Endodermal cell (in vitro differentiated cells): ENCODE data around the gene PARP8. TPM values are rescaled to one million over a fixed set of nuclear protein-coding genes. Genes with fewer than 3 reads are reported as not detected.

Experiments
- DNase-seq: peaks from one replicate; pipeline ENCODE4 v3.0.0-alpha.2; 2017
- H3K27ac ChIP-seq: 2 replicates; pipeline ENCODE4 v1.5.1; 2013; ENCODE audit warnings: mild to moderate bottlenecking, low read depth, low read length, moderate library complexity
- H3K27me3 ChIP-seq: 2 replicates; pipeline ENCODE4 v1.6.1; 2013; ENCODE audit warnings: mild to moderate bottlenecking, low read length, moderate library complexity; ENCODE audit not compliant: insufficient read depth, control insufficient read depth, poor library complexity, severe bottlenecking
- H3K36me3 ChIP-seq: 2 replicates; pipeline ENCODE4 v1.7.0; 2013; ENCODE audit warnings: mild to moderate bottlenecking, low read length, moderate library complexity; ENCODE audit not compliant: control insufficient read depth, insufficient read depth
- H3K4me1 ChIP-seq: one replicate; pipeline ENCODE4 v1.7.0; 2013; ENCODE audit warnings: low read length; ENCODE audit not compliant: control insufficient read depth, insufficient read depth
- H3K4me3 ChIP-seq: 2 replicates; pipeline ENCODE4 v1.5.1; 2013; ENCODE audit warnings: mild to moderate bottlenecking, low read length, moderate library complexity
- H3K9ac ChIP-seq: 2 replicates; pipeline ENCODE4 v1.6.1; 2013; ENCODE audit warnings: mild to moderate bottlenecking, low read length, moderate library complexity; ENCODE audit not compliant: poor library complexity, severe bottlenecking; ENCODE audit errors: extremely low read depth
- H3K9me3 ChIP-seq: 2 replicates; pipeline ENCODE4 v1.6.1; 2013; ENCODE audit warnings: mild to moderate bottlenecking, low read length, moderate library complexity; ENCODE audit not compliant: control insufficient read depth
- H3K27ac Mint-ChIP-seq: 2 replicates; pipeline ENCODE4 v1.8.0; 2020; ENCODE audit warnings: mixed read lengths
- H3K27me3 Mint-ChIP-seq: 2 replicates; pipeline ENCODE4 v1.8.0; 2021; ENCODE audit warnings: mild to moderate bottlenecking, mixed read lengths; ENCODE audit not compliant: insufficient read depth
- H3K36me3 Mint-ChIP-seq: 2 replicates; pipeline ENCODE4 v1.8.0; 2020; ENCODE audit warnings: low read depth, mixed read lengths
- H3K4me1 Mint-ChIP-seq: 2 replicates; pipeline ENCODE4 v1.8.0; 2020; ENCODE audit warnings: mixed read lengths
- H3K4me3 Mint-ChIP-seq: 2 replicates; pipeline ENCODE4 v1.8.0; 2020; ENCODE audit warnings: mild to moderate bottlenecking, moderate library complexity, mixed read lengths
- H3K9me3 Mint-ChIP-seq: 2 replicates; pipeline ENCODE4 v1.8.0; 2020; ENCODE audit warnings: mild to moderate bottlenecking, mixed read lengths
- CTCF ChIP-seq: fragments of 200-600 bp; sonication (generic); conservative IDR thresholded peaks from 2 replicates; pipeline ENCODE4 v1.5.0; 2021; ENCODE audit warnings: antibody characterized with exemption, mild to moderate bottlenecking
- WGBS, 2 experiments: methylation state at CpG; one replicate each; pipeline versions ENCODE4 v1.1.5 to v1.1.7; 2013; ENCODE audit warnings: missing lambda C conversion rate in 2 of 2, mixed read lengths in 1 of 2; ENCODE audit not compliant: insufficient coverage in 1 of 2, insufficient read length in 1 of 2; 5-methylcytosine and 5-hydroxymethylcytosine counted together
- total RNA-seq, 2 donors: library from RNA; stranded (reverse); fragmentation: NEBNext Ultra II Directional in 1 of 2; extraction: Animal tissue kit (Norgen Biotek cat#: 25700) in 1 of 2; gene quantifications; 2 replicates in 1 of 2; 3 replicates in 1 of 2; pipeline ENCODE4 v1.2.1, GENCODE V29; 2021

Gene PARP8
- total RNA-seq, 2 donors from 2014 or later, result 18.7 to 19.4 TPM

- no peaks in the 10 kb centered on the region for H3K27me3 Mint-ChIP-seq
- Histone ChIP-seq H3K4me3 (no peak overlapping the region), H3K27me3 (no peaks in the 10 kb centered on the region), H3K4me1 (no peaks in the 10 kb centered on the region), H3K9ac (no peak overlapping the region), H3K36me3 (no peaks in the 10 kb centered on the region), H3K9me3 (peaks cover 9% of the 10 kb centered on the region), H3K27ac (no peak overlapping the region)
- no peak overlapping the region for H3K27ac Mint-ChIP-seq
- H3K36me3 Mint-ChIP-seq, result peaks cover 25% of the 10 kb centered on the region
- H3K9me3 Mint-ChIP-seq, result peaks cover 27% of the 10 kb centered on the region
- no peak overlapping the region for H3K4me3 Mint-ChIP-seq
- H3K4me1 Mint-ChIP-seq, result peaks cover 17% of the 10 kb centered on the region
- no peak for DNase-seq
- 84% methylated on average over 3 of the region's 3 CpGs; no CpG with 5 or more reads in 1 of the 2 experiments for WGBS, 2 experiments
- no peak for TF ChIP-seq CTCF
Measured at GRCh38 chr5:50684721-50685120, 18.3 kb downstream of the PARP8 start.

GRCh38 chr5:50687548-50687947 lies 21.1 kb downstream of the PARP8 start:
- Mint-ChIP-seq H3K27me3 (no peaks in the 10 kb centered on the region), H3K4me3 (no peak overlapping the region), H3K4me1 (peaks cover 14% of the 10 kb centered on the region), H3K36me3 (peaks cover 27% of the 10 kb centered on the region), H3K9me3 (peaks cover 27% of the 10 kb centered on the region), H3K27ac (no peak overlapping the region)
- no peak overlapping the region for H3K4me3 ChIP-seq
- DNase-seq, result no peak
- no peak for TF ChIP-seq CTCF
- H3K9ac ChIP-seq, result no peak overlapping the region
- H3K27ac ChIP-seq, result no peak overlapping the region
- WGBS, 2 experiments, result 92 to 100% methylated on average over 1 to 4 of the region's 4 CpGs
- no peaks in the 10 kb centered on the region for H3K36me3 ChIP-seq
- H3K4me1 ChIP-seq, result no peaks in the 10 kb centered on the region
- H3K9me3 ChIP-seq, result peaks cover 9% of the 10 kb centered on the region
- no peaks in the 10 kb centered on the region for H3K27me3 ChIP-seq

GRCh38 chr5:50691399-50692016 lies 25.1 kb downstream of the PARP8 start:
- Mint-ChIP-seq H3K27me3 (no peaks in the 10 kb centered on the region), H3K27ac (no peak overlapping the region), H3K36me3 (peaks cover 13% of the 10 kb centered on the region), H3K4me1 (peaks cover 14% of the 10 kb centered on the region), H3K9me3 (peaks cover 13% of the 10 kb centered on the region), H3K4me3 (no peak overlapping the region)
- no peak for TF ChIP-seq CTCF
- H3K27ac ChIP-seq, result no peak overlapping the region
- peaks cover 5% of the 10 kb centered on the region for H3K9me3 ChIP-seq
- no peak overlapping the region for H3K9ac ChIP-seq
- DNase-seq, result no peak
- H3K36me3 ChIP-seq, result no peaks in the 10 kb centered on the region
- no peaks in the 10 kb centered on the region for H3K27me3 ChIP-seq
- WGBS, 2 experiments, result 88 to 91% methylated on average over 3 to 5 of the region's 5 CpGs
- no peak overlapping the region for H3K4me3 ChIP-seq
- peaks cover 4% of the 10 kb centered on the region for H3K4me1 ChIP-seq
